Activated CD8-positive, alpha-beta memory T cell treated with anti-CD3 and anti-CD28 coated beads, Interleukin-2, amount 10 ng/mL, durations not matched to agents 7 days and 5 days (primary cell): Measurements from ENCODE around the gene ST6GALNAC1. TPM values are rescaled to one million over a fixed set of nuclear protein-coding genes. Genes with fewer than 3 reads are reported as not detected.

Source experiments
- ATAC-seq: fragments of 150-1000 bp; cut with Tn5 transposase; one replicate; pipeline ENCODE4 v1.10.0; 2021; ENCODE audit warnings: moderate library complexity
- CTCF ChIA-PET: fragments of 350-600 bp; sonication (Branson Sonifier 250); formaldehyde crosslinking; loops from one replicate; lab custom pipeline; 2021; ENCODE audit warnings: antibody characterized with exemption; lab: Charles Lee
- DNase-seq: peaks from one replicate; pipeline ENCODE4 v3.0.0-alpha.2; 2020
- H3K27ac Mint-ChIP-seq: one replicate; pipeline ENCODE4 v1.8.0; 2021; ENCODE audit warnings: mild to moderate bottlenecking, mixed read lengths
- H3K27me3 Mint-ChIP-seq: one replicate; pipeline ENCODE4 v1.8.0; 2021; ENCODE audit warnings: mixed read lengths
- H3K36me3 Mint-ChIP-seq: one replicate; pipeline ENCODE4 v1.8.0; 2021; ENCODE audit warnings: mild to moderate bottlenecking, mixed read lengths
- H3K4me1 Mint-ChIP-seq: one replicate; pipeline ENCODE4 v1.8.0; 2021; ENCODE audit warnings: mixed read lengths
- H3K4me3 Mint-ChIP-seq: one replicate; pipeline ENCODE4 v1.8.0; 2021; ENCODE audit warnings: mild to moderate bottlenecking, moderate library complexity, mixed read lengths
- H3K9me3 Mint-ChIP-seq: one replicate; pipeline ENCODE4 v1.8.0; 2022; ENCODE audit warnings: low read depth, mixed read lengths
- total RNA-seq, 2 experiments: library from RNA; stranded (reverse); gene quantifications; one replicate each; pipeline ENCODE4 v1.2.3, GENCODE V29; 2021

The ST6GALNAC1 gene
- total RNA-seq, 2 experiments from 2014 or later = not detected

GRCh38 chr17:76586741-76587487, 56.6 kb downstream of the ST6GALNAC1 start:
- H3K27me3 Mint-ChIP-seq = peaks cover 64% of the 10 kb centered on the region
- ATAC-seq (no peak), DNase-seq (no peak)
- no peak overlapping the region for H3K4me3 Mint-ChIP-seq
- no peaks in the 10 kb centered on the region for H3K36me3 Mint-ChIP-seq
- CTCF ChIA-PET = interaction anchor here (1.0 to 3.8 kb wide), 7 partner anchors 15 to 94 kb away, joined by 3 to 14 read pairs (median 5); no protein-coding TSS in a partner anchor
- no peaks in the 10 kb centered on the region for H3K9me3 Mint-ChIP-seq
- H3K27ac Mint-ChIP-seq = no peak overlapping the region
- H3K4me1 Mint-ChIP-seq = peaks cover 6% of the 10 kb centered on the region

- Mint-ChIP-seq H3K36me3 (no peaks in the 10 kb centered on the region), H3K9me3 (no peaks in the 10 kb centered on the region), H3K4me3 (peak within 1 kb of the TSS; percentile 38), H3K27ac (no peak within 1 kb of the TSS), H3K4me1 (peaks cover 6% of the 10 kb centered on the region), H3K27me3 (peaks cover 61% of the 10 kb centered on the region)
- ATAC-seq (peak; percentile 80), DNase-seq (peak; percentile 51)
- CTCF ChIA-PET = interaction anchor here (0.6 to 3.8 kb wide), 10 partner anchors 8 to 95 kb away, joined by 3 to 14 read pairs (median 4); no protein-coding TSS in a partner anchor
Measured at GRCh38 chr17:76585649-76586593, 57.6 kb downstream of the ST6GALNAC1 start, which contains the start of gene ST6GALNAC2. ST6GALNAC2 (minus strand) TSS chr17:76585860; CDS start chr17:76585808, 52 bp downstream.

- Mint-ChIP-seq H3K9me3 (no peaks in the 10 kb centered on the region), H3K4me1 (peaks cover 6% of the 10 kb centered on the region), H3K27me3 (peaks cover 58% of the 10 kb centered on the region), H3K27ac (no peak overlapping the region), H3K36me3 (no peaks in the 10 kb centered on the region), H3K4me3 (peak overlapping the region; percentile 38)
- ATAC-seq (peak; percentile 23), DNase-seq (no peak)
- CTCF ChIA-PET = interaction anchor here (0.6 to 3.8 kb wide), 11 partner anchors 9 to 96 kb away, joined by 3 to 14 read pairs (median 4); no protein-coding TSS in a partner anchor
Measured at GRCh38 chr17:76585033-76585648, 58.4 kb downstream of the ST6GALNAC1 start.

GRCh38 chr17:76584427-76585032, 59.0 kb downstream of the ST6GALNAC1 start:
- H3K4me1 Mint-ChIP-seq = peaks cover 10% of the 10 kb centered on the region
- no peak overlapping the region for H3K27ac Mint-ChIP-seq
- peak overlapping the region; percentile 38 for H3K4me3 Mint-ChIP-seq
- peaks cover 56% of the 10 kb centered on the region for H3K27me3 Mint-ChIP-seq
- no peaks in the 10 kb centered on the region for H3K36me3 Mint-ChIP-seq
- DNase-seq (no peak), ATAC-seq (no peak)
- no peaks in the 10 kb centered on the region for H3K9me3 Mint-ChIP-seq
- CTCF ChIA-PET = interaction anchor here (0.6 to 1.4 kb wide), 5 partner anchors 39 to 97 kb away, joined by 3 to 5 read pairs (median 3); no protein-coding TSS in a partner anchor

GRCh38 chr17:76582660-76583059, 60.9 kb downstream of the ST6GALNAC1 start:
- DNase-seq (no peak), ATAC-seq (no peak)
- Mint-ChIP-seq H3K27ac (no peak overlapping the region), H3K9me3 (no peaks in the 10 kb centered on the region), H3K36me3 (no peaks in the 10 kb centered on the region), H3K4me3 (no peak overlapping the region), H3K27me3 (peaks cover 40% of the 10 kb centered on the region), H3K4me1 (peaks cover 16% of the 10 kb centered on the region)
- CTCF ChIA-PET = interaction anchor here (0.7 to 2.0 kb wide), 4 partner anchors 25 to 69 kb away, joined by 3 to 6 read pairs (median 3); no protein-coding TSS in a partner anchor

GRCh38 chr17:76581515-76581914, 62.0 kb downstream of the ST6GALNAC1 start:
- CTCF ChIA-PET = interaction anchor here (1.0 to 1.5 kb wide), 2 partner anchors 43 to 70 kb away, joined by 3 read pairs; no protein-coding TSS in a partner anchor
- no peak overlapping the region for H3K27ac Mint-ChIP-seq

GRCh38 chr17:76579281-76579680, 64.3 kb downstream of the ST6GALNAC1 start:
- H3K27ac Mint-ChIP-seq = no peak overlapping the region
- no peak for ATAC-seq
- CTCF ChIA-PET = interaction anchor here (1.0 to 1.5 kb wide), 3 partner anchors 17 to 102 kb away, joined by 3 to 4 read pairs (median 4); no protein-coding TSS in a partner anchor

More at GRCh38 chr17:76581515-76581914, 62.0 kb downstream of the ST6GALNAC1 start:
- Mint-ChIP-seq H3K27me3 (peaks cover 30% of the 10 kb centered on the region), H3K4me1 (peaks cover 14% of the 10 kb centered on the region), H3K9me3 (no peaks in the 10 kb centered on the region), H3K4me3 (no peak overlapping the region), H3K36me3 (no peaks in the 10 kb centered on the region)
- DNase-seq (no peak), ATAC-seq (no peak)

GRCh38 chr17:76578376-76578775, 65.2 kb downstream of the ST6GALNAC1 start:
- Mint-ChIP-seq H3K27me3 (peaks cover 7% of the 10 kb centered on the region), H3K27ac (no peak overlapping the region), H3K9me3 (no peaks in the 10 kb centered on the region), H3K4me1 (peaks cover 10% of the 10 kb centered on the region), H3K36me3 (no peaks in the 10 kb centered on the region), H3K4me3 (no peak overlapping the region)
- DNase-seq = no peak
- no peak for ATAC-seq
- CTCF ChIA-PET = interaction anchor here (0.7 to 1.7 kb wide), 4 partner anchors 46 to 133 kb away, joined by 3 to 4 read pairs (median 3); no protein-coding TSS in a partner anchor

More at GRCh38 chr17:76579281-76579680, 64.3 kb downstream of the ST6GALNAC1 start:
- Mint-ChIP-seq H3K9me3 (no peaks in the 10 kb centered on the region), H3K36me3 (no peaks in the 10 kb centered on the region), H3K4me1 (peaks cover 10% of the 10 kb centered on the region), H3K27me3 (peaks cover 16% of the 10 kb centered on the region), H3K4me3 (no peak overlapping the region)
- no peak for DNase-seq

- no peak for ATAC-seq
- CTCF ChIA-PET = interaction anchor here (1.5 to 1.7 kb wide), 2 partner anchors 94 to 134 kb away, joined by 3 to 4 read pairs; no protein-coding TSS in a partner anchor
- peaks cover 10% of the 10 kb centered on the region for H3K4me1 Mint-ChIP-seq
- peaks cover 4% of the 10 kb centered on the region for H3K27me3 Mint-ChIP-seq
- no peak overlapping the region for H3K4me3 Mint-ChIP-seq
- H3K36me3 Mint-ChIP-seq = no peaks in the 10 kb centered on the region
- no peak for DNase-seq
- H3K9me3 Mint-ChIP-seq = no peaks in the 10 kb centered on the region
- no peak overlapping the region for H3K27ac Mint-ChIP-seq
Measured at GRCh38 chr17:76577876-76578275, 65.7 kb downstream of the ST6GALNAC1 start.

- H3K4me3 Mint-ChIP-seq = no peak overlapping the region
- H3K36me3 Mint-ChIP-seq = no peaks in the 10 kb centered on the region
- H3K9me3 Mint-ChIP-seq = no peaks in the 10 kb centered on the region
- CTCF ChIA-PET = interaction anchor here (0.8 kb wide), 1 partner anchor 53 kb away, joined by 3 read pairs; no protein-coding TSS in a partner anchor
- ATAC-seq = no peak
- DNase-seq = no peak
- H3K27ac Mint-ChIP-seq = no peak overlapping the region
- H3K4me1 Mint-ChIP-seq = peaks cover 10% of the 10 kb centered on the region
- no peaks in the 10 kb centered on the region for H3K27me3 Mint-ChIP-seq
Measured at GRCh38 chr17:76576189-76576588, 67.4 kb downstream of the ST6GALNAC1 start.

- Mint-ChIP-seq H3K27ac (no peak overlapping the region), H3K9me3 (no peaks in the 10 kb centered on the region), H3K4me1 (peaks cover 10% of the 10 kb centered on the region), H3K36me3 (no peaks in the 10 kb centered on the region), H3K4me3 (no peak overlapping the region), H3K27me3 (no peaks in the 10 kb centered on the region)
- CTCF ChIA-PET = interaction anchor here (0.8 kb wide), 1 partner anchor 52 kb away, joined by 3 read pairs; no protein-coding TSS in a partner anchor
- ATAC-seq = no peak
- no peak for DNase-seq
Measured at GRCh38 chr17:76575570-76575969, 68.0 kb downstream of the ST6GALNAC1 start.
